ENCODE measurements around the gene P3H3. TPM values are rescaled to one million over a fixed set of nuclear protein-coding genes. Genes with fewer than 3 reads are reported as not detected.

Gene P3H3
- polyA plus RNA-seq, 1 donor (not counting 4 experiments of a cell fraction or from before 2014, with no cell fraction given), result 3.9 TPM

DNA sequence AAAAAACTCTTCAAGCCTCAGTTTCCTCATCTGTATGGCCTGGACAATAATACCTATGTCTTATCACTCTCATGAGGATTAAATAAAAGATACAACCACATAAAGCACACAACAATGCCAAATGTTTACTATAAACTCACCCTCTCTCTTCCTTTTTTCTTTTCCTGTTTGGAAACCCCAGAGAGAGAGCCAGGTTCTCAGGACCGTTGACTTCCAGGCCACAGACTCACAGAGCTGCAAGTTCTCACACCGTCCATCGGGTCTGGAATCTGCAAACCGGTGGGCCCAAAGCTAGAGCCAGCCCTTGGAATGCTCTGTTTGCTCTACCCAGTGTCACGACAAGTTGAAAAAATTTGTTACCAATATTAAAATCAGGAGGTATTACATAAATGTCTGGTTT lies 43.4 kb upstream of the P3H3 start:
- Histone ChIP-seq H2AFZ (ENCODE audit: control insufficient read depth, low read length) (no peak overlapping the region), H4K20me1 (ENCODE audit: control insufficient read depth, extremely low read depth, insufficient read depth, low read length) (no peaks in the 10 kb centered on the region), H3K4me3 (ENCODE audit: control insufficient read depth in 2 of 3, extremely low read depth in 1 of 3, insufficient read depth in 2 of 3, low read depth in 1 of 3, low read length in 3 of 3) (no peak overlapping the region), H3K36me3 (ENCODE audit: control insufficient read depth in 2 of 2, extremely low read depth in 1 of 2, insufficient read depth in 2 of 2, low read length in 2 of 2) (no peaks in the 10 kb centered on the region), H3K27me3 (ENCODE audit: control insufficient read depth, extremely low read depth, insufficient read depth, low read length) (peaks cover 8% of the 10 kb centered on the region), H3K9ac (ENCODE audit: control insufficient read depth, extremely low read depth, insufficient read depth, low read length) (no peak overlapping the region), H3K9me1 (ENCODE audit: control insufficient read depth, extremely low read depth, insufficient read depth, low read length) (no peaks in the 10 kb centered on the region), H3K4me2 (ENCODE audit: control insufficient read depth, extremely low read depth, insufficient read depth, low read depth, low read length) (no peak overlapping the region), H3K4me1 (ENCODE audit: control insufficient read depth, extremely low read depth, insufficient read depth, low read length) (no peaks in the 10 kb centered on the region), H3K27ac (ENCODE audit: control insufficient read depth, insufficient read depth, low read length) (no peak overlapping the region), H3K79me2 (ENCODE audit: control insufficient read depth, insufficient read depth, low read length) (no peaks in the 10 kb centered on the region), H3K9me3 (ENCODE audit: control insufficient read depth, low read depth, low read length) (no peaks in the 10 kb centered on the region)
- FAIRE-seq (no peak), DNase-seq (ENCODE audit: low read depth, low spot score) (no peak)
- dilution Hi-C loops (cut with MboI; ENCODE audit: extremely low pct_ligation_motif_present, low sequenced_read_pairs), result no loop called here
- no peak for TF ChIP-seq EZH2 (IDR thresholded peaks at IDR 0.05; ENCODE audit: low read length)
- no peak for TF ChIP-seq CTCF (optimal IDR thresholded peaks at IDR 0.05 in 1 of 3, IDR thresholded peaks at IDR 0.05 in 1 of 3, conservative IDR thresholded peaks at IDR 0.05 in 1 of 3; ENCODE audit: extremely low read depth in 1 of 3, insufficient read depth in 2 of 3, low read length in 3 of 3)

GRCh38 chr12:6786416-6787094 lies 41.7 kb upstream of the P3H3 start:
- FAIRE-seq, result no peak

More at GRCh38 chr12:6786416-6787094, 41.7 kb upstream of the P3H3 start:
- Histone ChIP-seq H4K20me1 (ENCODE audit: control insufficient read depth, extremely low read depth, insufficient read depth, low read length) (no peaks in the 10 kb centered on the region), H2AFZ (ENCODE audit: control insufficient read depth, low read length) (no peak overlapping the region), H3K4me3 (ENCODE audit: control insufficient read depth in 2 of 3, extremely low read depth in 1 of 3, insufficient read depth in 2 of 3, low read depth in 1 of 3, low read length in 3 of 3) (no peak overlapping the region), H3K9ac (ENCODE audit: control insufficient read depth, extremely low read depth, insufficient read depth, low read length) (no peak overlapping the region), H3K36me3 (ENCODE audit: control insufficient read depth in 2 of 2, extremely low read depth in 1 of 2, insufficient read depth in 2 of 2, low read length in 2 of 2) (no peaks in the 10 kb centered on the region), H3K79me2 (ENCODE audit: control insufficient read depth, insufficient read depth, low read length) (no peaks in the 10 kb centered on the region), H3K27me3 (ENCODE audit: control insufficient read depth, extremely low read depth, insufficient read depth, low read length) (peaks cover 9% of the 10 kb centered on the region), H3K4me1 (ENCODE audit: control insufficient read depth, extremely low read depth, insufficient read depth, low read length) (no peaks in the 10 kb centered on the region), H3K4me2 (ENCODE audit: control insufficient read depth, extremely low read depth, insufficient read depth, low read depth, low read length) (no peak overlapping the region), H3K9me3 (ENCODE audit: control insufficient read depth, low read depth, low read length) (no peaks in the 10 kb centered on the region), H3K27ac (ENCODE audit: control insufficient read depth, insufficient read depth, low read length) (no peak overlapping the region), H3K9me1 (ENCODE audit: control insufficient read depth, extremely low read depth, insufficient read depth, low read length) (no peaks in the 10 kb centered on the region)
- DNase-seq (ENCODE audit: low read depth, low spot score), result no peak
- dilution Hi-C loops (cut with MboI; ENCODE audit: extremely low pct_ligation_motif_present, low sequenced_read_pairs), result no loop called here
- TF ChIP-seq CTCF (optimal IDR thresholded peaks at IDR 0.05 in 1 of 3, IDR thresholded peaks at IDR 0.05 in 1 of 3, conservative IDR thresholded peaks at IDR 0.05 in 1 of 3; ENCODE audit: extremely low read depth in 1 of 3, insufficient read depth in 2 of 3, low read length in 3 of 3) (no peak), EZH2 (IDR thresholded peaks at IDR 0.05; ENCODE audit: low read length) (no peak)

All from keratinocyte (primary cell).